OCI-LY1 (cell line): Measurements from ENCODE around the gene GLTP.

Experiments used
- EZH2 ChIP-seq: fragments of 200-600 bp; sonication (generic), shearing (Covaris generic); IDR thresholded peaks from 2 replicates; pipeline ENCODE4 v1.8.0; 2017; ENCODE audit warnings: borderline replicate concordance, mixed run types, mild to moderate bottlenecking, antibody characterized with exemption, low read length, moderate library complexity, mixed read lengths
- TF ChIP-seq, protein P1 (sequence below): fragments of 200-600 bp; sonication (generic), shearing (Covaris generic); IDR thresholded peaks from 2 replicates; pipeline ENCODE4 v1.5.1; 2017; ENCODE audit warnings: mild to moderate bottlenecking, antibody characterized with exemption, low read length, moderate library complexity, mixed read lengths

DNA sequence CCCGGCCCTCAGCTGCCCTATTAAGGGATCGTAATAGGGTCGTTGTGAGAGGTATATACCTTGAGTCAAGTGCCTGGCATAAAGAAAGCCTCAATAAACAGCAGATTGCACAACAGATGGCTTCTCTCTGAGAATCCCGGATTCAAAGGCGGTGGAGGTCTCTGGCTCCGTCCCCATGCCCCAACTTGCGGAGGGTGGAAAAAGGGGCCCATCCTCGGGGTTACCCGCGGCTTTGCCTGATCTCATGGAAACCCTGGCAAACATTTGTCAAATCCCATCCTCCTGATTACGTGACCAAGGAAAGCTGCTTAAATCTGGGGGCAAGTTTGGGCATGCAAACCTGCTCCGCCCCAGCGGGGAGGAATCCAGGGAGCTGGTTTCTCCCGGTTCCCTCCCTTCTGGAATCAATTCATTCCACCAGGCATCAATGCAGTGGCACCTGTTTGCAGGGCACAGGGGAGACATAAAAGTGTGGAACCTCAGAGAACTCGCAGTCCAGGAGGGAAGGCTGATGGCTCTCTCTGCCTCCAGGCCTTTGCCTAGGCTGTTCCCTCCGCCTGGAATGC is 59.4 kb downstream of the GLTP start:
- TF ChIP-seq, protein P1, sequence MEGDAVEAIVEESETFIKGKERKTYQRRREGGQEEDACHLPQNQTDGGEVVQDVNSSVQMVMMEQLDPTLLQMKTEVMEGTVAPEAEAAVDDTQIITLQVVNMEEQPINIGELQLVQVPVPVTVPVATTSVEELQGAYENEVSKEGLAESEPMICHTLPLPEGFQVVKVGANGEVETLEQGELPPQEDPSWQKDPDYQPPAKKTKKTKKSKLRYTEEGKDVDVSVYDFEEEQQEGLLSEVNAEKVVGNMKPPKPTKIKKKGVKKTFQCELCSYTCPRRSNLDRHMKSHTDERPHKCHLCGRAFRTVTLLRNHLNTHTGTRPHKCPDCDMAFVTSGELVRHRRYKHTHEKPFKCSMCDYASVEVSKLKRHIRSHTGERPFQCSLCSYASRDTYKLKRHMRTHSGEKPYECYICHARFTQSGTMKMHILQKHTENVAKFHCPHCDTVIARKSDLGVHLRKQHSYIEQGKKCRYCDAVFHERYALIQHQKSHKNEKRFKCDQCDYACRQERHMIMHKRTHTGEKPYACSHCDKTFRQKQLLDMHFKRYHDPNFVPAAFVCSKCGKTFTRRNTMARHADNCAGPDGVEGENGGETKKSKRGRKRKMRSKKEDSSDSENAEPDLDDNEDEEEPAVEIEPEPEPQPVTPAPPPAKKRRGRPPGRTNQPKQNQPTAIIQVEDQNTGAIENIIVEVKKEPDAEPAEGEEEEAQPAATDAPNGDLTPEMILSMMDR = no peak
- TF ChIP-seq EZH2 = no peak
